ENCODE data around the gene ALDH4A1.

DNA sequence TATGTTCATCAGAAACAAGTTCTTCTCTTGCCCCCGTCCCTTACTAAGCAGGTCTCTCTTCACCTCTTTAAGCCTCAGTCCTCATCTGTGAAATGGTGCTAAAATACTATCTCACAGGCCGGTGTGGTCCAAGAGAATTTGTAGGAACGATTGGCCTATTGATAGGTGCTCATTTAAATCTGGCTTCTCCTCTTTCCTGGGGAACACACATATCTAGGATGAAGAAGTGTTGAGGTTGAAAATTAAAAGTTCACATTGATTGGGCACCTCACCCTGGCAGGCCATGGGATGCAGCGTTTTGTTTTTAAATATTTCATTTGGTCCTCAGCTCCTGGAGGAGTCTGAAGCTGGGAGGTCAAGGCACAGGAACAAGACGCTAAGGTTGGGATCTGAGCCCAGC is 34.0 kb downstream of the ALDH4A1 start:
- TF ChIP-seq, protein P1, sequence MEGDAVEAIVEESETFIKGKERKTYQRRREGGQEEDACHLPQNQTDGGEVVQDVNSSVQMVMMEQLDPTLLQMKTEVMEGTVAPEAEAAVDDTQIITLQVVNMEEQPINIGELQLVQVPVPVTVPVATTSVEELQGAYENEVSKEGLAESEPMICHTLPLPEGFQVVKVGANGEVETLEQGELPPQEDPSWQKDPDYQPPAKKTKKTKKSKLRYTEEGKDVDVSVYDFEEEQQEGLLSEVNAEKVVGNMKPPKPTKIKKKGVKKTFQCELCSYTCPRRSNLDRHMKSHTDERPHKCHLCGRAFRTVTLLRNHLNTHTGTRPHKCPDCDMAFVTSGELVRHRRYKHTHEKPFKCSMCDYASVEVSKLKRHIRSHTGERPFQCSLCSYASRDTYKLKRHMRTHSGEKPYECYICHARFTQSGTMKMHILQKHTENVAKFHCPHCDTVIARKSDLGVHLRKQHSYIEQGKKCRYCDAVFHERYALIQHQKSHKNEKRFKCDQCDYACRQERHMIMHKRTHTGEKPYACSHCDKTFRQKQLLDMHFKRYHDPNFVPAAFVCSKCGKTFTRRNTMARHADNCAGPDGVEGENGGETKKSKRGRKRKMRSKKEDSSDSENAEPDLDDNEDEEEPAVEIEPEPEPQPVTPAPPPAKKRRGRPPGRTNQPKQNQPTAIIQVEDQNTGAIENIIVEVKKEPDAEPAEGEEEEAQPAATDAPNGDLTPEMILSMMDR (IDR thresholded peaks at IDR 0.05) = no peak
- TF ChIP-seq POLR2A (IDR thresholded peaks at IDR 0.05; ENCODE audit: low read depth) = no peak
- TF ChIP-seq EP300 (IDR thresholded peaks at IDR 0.05) = no peak
- TF ChIP-seq POLR2AphosphoS5 (IDR thresholded peaks at IDR 0.05) = no peak

Measured in esophagus muscularis mucosa (tissue), 4 donors.